ENCODE measurements around the gene LRP1.

The LRP1 gene

GRCh38 chr12:57195186-57195585 lies 66.9 kb downstream of the LRP1 start:
- DNase-seq (ENCODE audit: low spot score): no peak

- DNase-seq (ENCODE audit: low spot score): no peak
Observed at GRCh38 chr12:57195611-57196371, 67.5 kb downstream of the LRP1 start.

DNA sequence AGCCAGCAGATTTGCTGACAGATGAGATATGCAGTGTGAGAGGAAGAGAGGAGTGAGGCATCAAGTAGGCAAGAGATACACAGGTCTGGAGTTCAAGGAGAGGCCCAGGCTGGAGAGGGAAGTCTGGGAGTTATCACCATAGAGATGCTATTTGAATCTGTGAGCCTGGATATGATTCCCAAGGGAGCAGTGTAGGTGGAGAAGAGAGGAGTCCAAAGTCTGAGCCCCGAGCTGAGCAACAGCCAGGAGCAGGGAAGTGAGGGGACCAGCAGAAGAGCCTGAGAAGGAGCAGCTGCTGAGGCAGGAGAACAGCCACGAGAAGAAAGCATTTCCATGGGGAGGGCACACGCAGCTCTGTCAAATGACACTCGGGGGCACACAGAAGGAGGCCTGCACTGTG lies 68.2 kb downstream of the LRP1 start:
- DNase-seq (ENCODE audit: low spot score): no peak

DNA sequence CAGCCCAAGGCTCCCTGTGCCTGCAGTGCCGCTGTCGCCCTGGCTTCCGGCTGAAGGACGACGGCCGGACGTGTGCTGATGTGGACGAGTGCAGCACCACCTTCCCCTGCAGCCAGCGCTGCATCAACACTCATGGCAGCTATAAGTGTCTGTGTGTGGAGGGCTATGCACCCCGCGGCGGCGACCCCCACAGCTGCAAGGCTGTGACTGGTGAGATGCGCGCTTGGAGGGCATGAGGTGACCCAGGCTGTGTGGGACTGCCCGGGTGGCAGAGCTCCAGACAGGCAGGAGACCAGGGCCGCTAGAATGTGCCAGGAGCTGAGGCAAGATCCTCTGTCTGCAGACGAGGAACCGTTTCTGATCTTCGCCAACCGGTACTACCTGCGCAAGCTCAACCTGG lies 68.7 kb downstream of the LRP1 start:
- no peak for DNase-seq (ENCODE audit: low spot score)

DNA sequence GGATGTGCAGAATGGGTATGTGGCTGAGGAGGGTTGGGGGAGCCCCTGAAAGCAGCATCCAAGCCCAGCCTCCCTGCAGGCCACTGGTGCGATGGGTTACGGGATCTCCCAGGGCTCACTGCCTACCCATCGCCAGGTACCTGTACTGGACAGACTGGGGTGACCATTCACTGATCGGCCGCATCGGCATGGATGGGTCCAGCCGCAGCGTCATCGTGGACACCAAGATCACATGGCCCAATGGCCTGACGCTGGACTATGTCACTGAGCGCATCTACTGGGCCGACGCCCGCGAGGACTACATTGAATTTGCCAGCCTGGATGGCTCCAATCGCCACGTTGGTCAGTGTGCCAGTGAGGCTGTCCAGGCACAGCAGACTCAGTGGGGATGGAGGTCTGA lies 70.0 kb downstream of the LRP1 start:
- no peak for DNase-seq (ENCODE audit: low spot score)

DNA sequence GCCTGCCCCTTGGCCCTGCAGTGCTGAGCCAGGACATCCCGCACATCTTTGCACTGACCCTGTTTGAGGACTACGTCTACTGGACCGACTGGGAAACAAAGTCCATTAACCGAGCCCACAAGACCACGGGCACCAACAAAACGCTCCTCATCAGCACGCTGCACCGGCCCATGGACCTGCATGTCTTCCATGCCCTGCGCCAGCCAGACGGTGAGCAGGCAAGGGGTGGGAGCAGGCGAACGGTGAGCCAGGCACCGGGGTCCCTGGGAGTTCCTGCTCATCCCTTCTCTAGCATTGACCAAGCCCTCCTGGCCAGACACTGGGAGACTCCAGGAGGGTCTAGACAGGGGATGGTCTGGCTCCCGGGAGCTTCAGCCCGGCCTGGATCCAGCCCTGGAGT lies 70.9 kb downstream of the LRP1 start:
- no peak for DNase-seq (ENCODE audit: low spot score)

- no peak for DNase-seq (ENCODE audit: low spot score)
Observed at GRCh38 chr12:57200497-57200896, 72.2 kb downstream of the LRP1 start.

DNA sequence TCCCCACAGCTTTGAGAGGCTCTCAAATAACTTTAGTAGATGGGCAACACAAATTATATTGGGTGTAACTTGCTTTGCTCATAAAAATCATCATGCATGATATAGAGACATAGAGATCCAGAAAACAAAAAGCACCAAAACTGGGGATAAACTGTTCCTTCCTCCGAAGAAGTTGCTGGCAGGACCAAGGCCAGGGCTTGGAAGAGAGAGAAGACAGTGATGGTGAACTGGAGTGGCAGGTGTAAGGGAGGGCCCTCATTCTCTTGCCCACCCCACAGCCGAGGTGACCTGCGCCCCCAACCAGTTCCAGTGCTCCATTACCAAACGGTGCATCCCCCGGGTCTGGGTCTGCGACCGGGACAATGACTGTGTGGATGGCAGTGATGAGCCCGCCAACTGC lies 72.9 kb downstream of the LRP1 start:
- DNase-seq (ENCODE audit: low spot score): no peak

DNA sequence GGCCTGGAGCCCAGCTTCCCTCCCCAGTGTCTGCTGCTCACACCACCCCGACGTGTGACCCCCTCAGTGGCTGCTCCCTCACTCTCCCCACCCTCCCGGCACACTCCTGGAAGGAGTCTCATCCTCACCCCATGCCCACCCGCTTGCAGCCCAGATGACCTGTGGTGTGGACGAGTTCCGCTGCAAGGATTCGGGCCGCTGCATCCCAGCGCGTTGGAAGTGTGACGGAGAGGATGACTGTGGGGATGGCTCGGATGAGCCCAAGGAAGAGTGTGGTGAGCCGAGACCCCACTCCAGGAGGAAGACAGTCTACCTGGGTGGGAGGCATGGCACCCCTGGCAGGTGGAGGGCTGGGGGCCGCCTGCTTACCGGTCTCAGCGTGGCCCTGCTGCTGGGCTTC lies 73.3 kb downstream of the LRP1 start:
- no peak for DNase-seq (ENCODE audit: low spot score)

- no peak for DNase-seq (ENCODE audit: low spot score)
Observed at GRCh38 chr12:57202321-57202720, 74.0 kb downstream of the LRP1 start.

DNA sequence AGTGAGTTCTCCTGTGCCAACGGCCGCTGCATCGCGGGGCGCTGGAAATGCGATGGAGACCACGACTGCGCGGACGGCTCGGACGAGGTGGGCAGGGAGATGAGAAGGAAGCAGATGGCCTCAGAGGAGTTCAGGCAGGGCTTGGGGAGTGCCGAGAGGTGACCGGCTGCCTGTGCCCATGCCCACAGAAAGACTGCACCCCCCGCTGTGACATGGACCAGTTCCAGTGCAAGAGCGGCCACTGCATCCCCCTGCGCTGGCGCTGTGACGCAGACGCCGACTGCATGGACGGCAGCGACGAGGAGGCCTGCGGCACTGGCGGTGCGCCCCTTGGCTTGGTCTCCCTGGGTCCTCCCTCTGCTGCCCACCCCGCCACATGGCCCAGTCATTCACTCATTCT lies 74.9 kb downstream of the LRP1 start:
- no peak for DNase-seq (ENCODE audit: low spot score)

GRCh38 chr12:57203791-57204190 lies 75.5 kb downstream of the LRP1 start:
- DNase-seq (ENCODE audit: low spot score): no peak

DNA sequence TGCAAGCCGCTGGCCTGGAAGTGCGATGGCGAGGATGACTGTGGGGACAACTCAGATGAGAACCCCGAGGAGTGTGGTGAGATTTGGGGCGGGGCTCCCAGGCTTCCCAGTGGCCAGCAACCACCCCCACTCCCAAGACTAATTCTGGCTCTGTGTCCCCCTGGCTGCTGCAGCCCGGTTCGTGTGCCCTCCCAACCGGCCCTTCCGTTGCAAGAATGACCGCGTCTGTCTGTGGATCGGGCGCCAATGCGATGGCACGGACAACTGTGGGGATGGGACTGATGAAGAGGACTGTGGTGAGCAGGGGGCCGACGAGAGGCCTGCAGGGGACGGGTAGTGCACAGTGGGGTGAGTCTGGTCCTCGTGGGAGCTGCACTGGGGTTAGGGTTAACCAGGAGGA lies 76.2 kb downstream of the LRP1 start:
- DNase-seq (ENCODE audit: low spot score): no peak

- no peak for DNase-seq (ENCODE audit: low spot score)
Observed at GRCh38 chr12:57205186-57205585, 76.9 kb downstream of the LRP1 start.

GRCh38 chr12:57205931-57206330 lies 77.6 kb downstream of the LRP1 start:
- no peak for DNase-seq (ENCODE audit: low spot score)

- DNase-seq (ENCODE audit: low spot score): no peak
Observed at GRCh38 chr12:57207731-57208630, 79.7 kb downstream of the LRP1 start.

DNA sequence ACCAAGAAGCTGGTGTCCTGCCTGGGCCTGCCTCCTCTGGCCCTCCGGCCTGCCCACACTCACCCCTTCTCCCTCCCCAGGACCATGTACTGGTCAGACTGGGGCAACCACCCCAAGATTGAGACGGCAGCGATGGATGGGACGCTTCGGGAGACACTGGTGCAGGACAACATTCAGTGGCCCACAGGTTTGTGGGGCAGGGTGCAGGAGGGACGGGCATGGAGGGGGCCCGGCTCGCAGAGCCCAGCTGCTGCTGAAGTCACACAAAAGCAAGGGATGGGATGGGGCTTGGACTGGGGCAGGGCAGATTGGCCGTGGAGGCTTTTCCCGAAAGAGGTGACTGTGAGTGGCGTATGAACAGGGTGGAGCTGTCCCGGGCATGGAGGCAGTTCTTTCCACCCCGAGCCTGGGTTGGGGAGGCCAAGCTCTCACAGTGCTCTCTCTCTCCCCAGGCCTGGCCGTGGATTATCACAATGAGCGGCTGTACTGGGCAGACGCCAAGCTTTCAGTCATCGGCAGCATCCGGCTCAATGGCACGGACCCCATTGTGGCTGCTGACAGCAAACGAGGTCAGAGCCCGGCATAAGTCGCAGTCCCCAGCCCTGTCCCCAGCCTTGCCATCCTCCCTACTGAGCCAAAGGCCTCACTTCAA lies 80.5 kb downstream of the LRP1 start:
- DNase-seq (ENCODE audit: low spot score): peak; percentile 82

- no peak for DNase-seq (ENCODE audit: low spot score)
Observed at GRCh38 chr12:57209916-57210315, 81.6 kb downstream of the LRP1 start.

DNA sequence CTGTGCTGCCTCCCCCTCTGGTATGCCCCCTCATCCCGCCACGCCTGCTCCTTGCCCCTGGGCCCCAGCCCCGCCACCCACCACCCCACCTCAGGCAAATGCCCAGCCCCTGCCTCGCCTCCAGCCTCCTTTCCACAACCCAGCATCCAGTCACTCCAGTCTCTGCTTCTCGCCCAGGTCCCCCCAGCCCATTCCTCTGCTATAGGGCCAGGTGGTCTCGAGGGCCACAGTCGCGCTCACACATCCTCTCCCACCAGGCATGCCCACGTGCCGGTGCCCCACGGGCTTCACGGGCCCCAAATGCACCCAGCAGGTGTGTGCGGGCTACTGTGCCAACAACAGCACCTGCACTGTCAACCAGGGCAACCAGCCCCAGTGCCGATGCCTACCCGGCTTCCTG lies 82.2 kb downstream of the LRP1 start:
- no peak for DNase-seq (ENCODE audit: low spot score)

DNA sequence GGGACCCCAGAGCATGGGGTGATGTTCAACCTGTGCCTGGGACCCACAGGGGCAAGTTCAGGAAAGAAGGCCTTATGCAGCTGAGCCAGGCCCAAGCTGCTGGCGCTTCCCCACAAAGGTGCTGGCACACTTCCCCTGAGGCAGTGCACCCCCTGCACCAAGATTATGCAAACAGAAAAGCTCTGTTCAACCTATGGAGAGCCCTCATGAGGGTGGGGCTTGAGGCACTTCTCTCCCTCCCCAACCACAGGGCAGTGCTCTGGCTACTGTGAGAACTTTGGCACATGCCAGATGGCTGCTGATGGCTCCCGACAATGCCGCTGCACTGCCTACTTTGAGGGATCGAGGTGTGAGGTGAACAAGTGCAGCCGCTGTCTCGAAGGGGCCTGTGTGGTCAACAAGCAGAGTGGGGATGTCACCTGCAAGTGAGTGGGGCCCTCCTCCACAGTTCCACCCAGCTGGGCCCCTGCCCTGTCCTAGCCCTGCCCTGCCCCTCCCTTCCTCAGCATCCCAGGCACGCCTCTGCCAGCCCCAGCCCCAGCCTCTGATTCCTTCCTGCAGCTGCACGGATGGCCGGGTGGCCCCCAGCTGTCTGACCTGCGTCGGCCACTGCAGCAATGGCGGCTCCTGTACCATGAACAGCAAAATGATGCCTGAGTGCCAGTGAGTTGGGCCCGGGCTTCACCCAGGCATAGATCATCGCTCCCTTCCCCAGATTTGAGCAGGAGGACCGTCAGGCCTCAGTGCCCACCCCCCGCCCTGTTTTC lies 82.8 kb downstream of the LRP1 start:
- DNase-seq (ENCODE audit: low spot score): no peak

GRCh38 chr12:57211791-57212700 lies 83.8 kb downstream of the LRP1 start:
- no peak for DNase-seq (ENCODE audit: low spot score)

Measured in globus pallidus (tissue), 1 donor.